Fibroblast of lung (primary cell): ENCODE measurements around the gene CDR2L.

Experiments
- EZH2 ChIP-seq: IDR thresholded peaks from 2 replicates; pipeline ENCODE4 v1.5.1; 2012; ENCODE audit warnings: low read length, control low read depth, mild to moderate bottlenecking; ENCODE audit errors: missing control alignments
- TF ChIP-seq, protein P1 (sequence below), 2 donors: IDR thresholded peaks in 1 of 2; conservative IDR thresholded peaks in 1 of 2; 1 replicate in 1 of 2; 2 replicates in 1 of 2; pipeline ENCODE4 v1.5.1; 2011 to 2012; ENCODE audit warnings: low read length in 2 of 2, control low read depth in 1 of 2, inconsistent platforms in 1 of 2, low read depth in 1 of 2, mild to moderate bottlenecking in 1 of 2

DNA sequence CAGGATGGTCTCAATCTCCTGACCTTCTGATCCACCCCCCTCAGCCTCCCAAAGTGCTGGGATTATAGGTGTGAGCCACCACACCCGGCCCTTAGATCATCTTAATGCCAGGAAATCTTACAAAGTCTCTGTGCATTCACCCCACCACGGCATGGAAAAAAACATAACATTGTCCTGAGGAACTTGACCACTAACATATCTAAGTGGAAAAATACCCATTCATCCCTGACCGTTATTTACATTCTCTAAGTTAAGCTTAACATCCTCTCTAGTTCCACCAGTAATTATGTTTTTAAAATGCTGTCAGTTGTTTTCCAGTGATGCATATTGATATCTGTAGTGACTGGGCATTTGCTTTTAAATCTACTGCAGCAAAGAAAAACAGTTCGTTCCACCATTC lies 11.5 kb upstream of the CDR2L start:
- TF ChIP-seq, protein P1, sequence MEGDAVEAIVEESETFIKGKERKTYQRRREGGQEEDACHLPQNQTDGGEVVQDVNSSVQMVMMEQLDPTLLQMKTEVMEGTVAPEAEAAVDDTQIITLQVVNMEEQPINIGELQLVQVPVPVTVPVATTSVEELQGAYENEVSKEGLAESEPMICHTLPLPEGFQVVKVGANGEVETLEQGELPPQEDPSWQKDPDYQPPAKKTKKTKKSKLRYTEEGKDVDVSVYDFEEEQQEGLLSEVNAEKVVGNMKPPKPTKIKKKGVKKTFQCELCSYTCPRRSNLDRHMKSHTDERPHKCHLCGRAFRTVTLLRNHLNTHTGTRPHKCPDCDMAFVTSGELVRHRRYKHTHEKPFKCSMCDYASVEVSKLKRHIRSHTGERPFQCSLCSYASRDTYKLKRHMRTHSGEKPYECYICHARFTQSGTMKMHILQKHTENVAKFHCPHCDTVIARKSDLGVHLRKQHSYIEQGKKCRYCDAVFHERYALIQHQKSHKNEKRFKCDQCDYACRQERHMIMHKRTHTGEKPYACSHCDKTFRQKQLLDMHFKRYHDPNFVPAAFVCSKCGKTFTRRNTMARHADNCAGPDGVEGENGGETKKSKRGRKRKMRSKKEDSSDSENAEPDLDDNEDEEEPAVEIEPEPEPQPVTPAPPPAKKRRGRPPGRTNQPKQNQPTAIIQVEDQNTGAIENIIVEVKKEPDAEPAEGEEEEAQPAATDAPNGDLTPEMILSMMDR (conservative IDR thresholded peaks at IDR 0.05 in 1 of 2, IDR thresholded peaks at IDR 0.05 in 1 of 2; ENCODE audit: low read depth in 1 of 2, low read length in 2 of 2) = no peak
- TF ChIP-seq EZH2 = no peak
